ENCODE measurements around the gene ARID1A.
"Not testable (repeated sequence)": the region's sequence is repeated elsewhere in the genome, so short reads cannot be mapped to it uniquely, and the experiment has no call there.

The ARID1A gene

DNA sequence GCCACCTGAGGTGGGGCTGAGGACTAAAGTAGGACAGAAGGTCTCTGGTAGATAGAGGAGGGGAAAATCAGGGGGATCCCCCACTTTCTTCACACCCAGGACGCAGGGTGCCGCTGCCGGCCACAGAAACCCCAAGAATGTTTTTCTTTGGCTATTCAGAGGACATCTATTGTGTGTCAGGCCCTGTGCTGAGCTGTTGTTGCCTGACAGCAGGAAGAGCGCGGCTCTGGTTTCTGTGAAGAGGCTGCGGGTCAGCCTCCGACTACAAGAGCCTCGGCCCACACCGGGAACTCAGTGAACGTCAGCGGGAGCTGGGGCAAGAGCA, 91.5 kb downstream of the ARID1A start:
- DNase-seq (ENCODE audit: low read depth in 1 of 2, low spot score in 1 of 2) = peak in 1 of 2 donors; percentile 44

DNA sequence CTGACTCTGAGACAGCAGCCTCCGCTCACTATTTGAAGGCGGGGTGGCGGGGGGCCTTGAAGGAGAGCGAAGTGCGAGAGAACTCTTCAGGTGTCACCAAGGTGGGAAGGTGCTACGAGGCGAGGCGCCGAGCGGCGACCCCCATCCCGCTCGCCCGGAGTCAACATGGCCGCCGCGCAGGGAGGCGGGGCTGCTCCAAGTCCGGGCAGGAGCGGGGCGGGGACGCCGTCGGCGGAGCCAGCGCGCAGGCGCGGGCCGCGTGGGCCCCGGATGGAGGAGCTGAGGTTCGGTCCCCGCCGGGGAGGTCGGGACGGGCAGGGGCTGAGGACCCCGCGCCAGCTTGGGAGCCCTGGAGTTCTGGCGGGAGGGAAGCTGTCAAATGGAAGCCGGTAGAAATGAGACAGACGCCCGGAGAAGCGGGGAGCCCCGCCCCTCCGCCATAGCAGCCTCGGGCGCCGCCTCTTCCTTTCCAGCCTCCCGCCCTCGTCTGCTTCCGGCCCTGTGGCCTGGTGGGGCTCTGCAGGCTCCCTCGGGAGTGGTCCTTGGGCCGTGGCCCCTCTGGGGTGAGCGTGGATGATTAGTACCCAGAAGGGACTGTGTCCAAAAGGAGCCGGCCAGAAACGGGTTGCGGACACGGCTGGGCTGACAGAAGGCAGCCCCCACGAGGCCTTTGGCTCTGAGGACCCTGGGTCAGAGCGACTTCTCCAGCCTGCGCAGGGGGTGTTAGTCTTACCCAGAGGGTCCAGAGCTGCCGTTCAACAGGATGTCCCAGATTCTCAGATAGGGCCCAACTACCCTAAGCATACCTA, 92.1 kb downstream of the ARID1A start, which contains the start of gene PIGV:
Gene PIGV, plus strand, starts transcription at position 245 of the 809 bp plus-strand sequence. CDS start 2,866 bp downstream, outside the sequence.
- peak; percentile 81 to 83 for DNase-seq (ENCODE audit: low read depth in 1 of 2, low spot score in 1 of 2)

DNA sequence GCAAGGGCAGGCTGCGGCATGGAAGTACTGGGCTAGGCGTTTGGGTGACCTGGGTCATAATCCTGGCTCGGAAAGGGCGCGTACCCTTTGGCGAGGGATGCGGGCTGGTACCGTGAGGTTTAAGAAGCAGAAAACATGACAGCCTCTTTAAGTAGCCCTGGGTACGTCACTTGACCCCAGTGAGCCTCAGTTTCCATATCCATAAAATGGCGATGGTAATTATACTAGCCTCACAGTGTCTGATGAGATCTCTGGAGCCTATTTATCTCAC, 92.6 kb downstream of the ARID1A start:
- no peak for DNase-seq (ENCODE audit: low read depth in 1 of 2, low spot score in 1 of 2)

DNA sequence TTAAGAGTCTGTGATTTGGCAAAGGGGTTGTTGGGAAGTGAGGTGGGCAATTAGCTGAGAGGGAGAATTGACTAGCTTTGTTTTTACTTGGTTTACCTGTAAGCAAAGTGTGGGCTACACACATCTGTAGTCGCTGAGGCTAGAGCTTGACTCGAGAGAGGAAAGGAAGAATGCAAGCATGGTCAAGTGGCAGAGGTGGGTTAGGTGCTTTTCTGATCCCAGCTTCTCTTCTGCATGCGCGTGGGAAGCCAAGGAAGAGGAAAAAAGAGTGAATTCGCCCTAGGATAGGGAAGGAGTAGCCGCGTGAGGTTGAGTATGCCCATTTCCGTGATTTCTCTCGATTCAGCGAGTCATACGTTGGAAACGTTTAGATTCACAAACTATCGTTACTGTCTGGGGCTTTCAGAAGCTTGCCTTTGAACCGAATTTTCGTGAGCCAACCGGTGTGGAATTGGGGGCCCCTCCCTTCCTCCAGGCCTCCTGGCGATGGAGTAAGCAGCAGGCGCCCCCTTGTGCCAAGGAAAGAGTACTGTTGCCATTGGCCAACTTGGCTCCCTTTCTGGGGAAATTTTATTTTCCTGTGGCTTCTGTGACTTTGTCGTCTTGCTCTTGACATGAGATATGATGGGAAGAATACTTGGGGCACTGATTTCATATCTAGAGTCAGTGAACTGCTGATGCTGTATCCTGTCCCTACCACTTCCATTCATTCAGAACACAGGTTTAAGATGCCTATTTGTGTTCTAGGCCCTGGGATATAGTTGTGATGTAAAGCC, 93.2 kb downstream of the ARID1A start:
- peak; percentile 67 to 91 for DNase-seq (ENCODE audit: low read depth in 1 of 2, low spot score in 1 of 2)

DNA sequence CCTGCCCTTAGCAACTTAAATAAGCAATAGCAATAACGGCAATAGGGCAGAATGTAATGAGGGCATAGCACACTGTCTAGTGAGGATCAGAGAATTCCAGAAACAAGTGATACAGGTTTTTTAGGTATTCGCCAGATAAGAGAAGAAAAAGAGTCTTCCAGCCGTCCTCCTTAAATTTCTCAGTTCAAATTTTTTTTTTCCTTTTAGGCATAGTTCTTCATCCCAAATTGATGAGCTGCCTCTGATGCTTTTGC, 93.7 kb downstream of the ARID1A start:
- DNase-seq (ENCODE audit: low read depth in 1 of 2, low spot score in 1 of 2) = no peak

DNA sequence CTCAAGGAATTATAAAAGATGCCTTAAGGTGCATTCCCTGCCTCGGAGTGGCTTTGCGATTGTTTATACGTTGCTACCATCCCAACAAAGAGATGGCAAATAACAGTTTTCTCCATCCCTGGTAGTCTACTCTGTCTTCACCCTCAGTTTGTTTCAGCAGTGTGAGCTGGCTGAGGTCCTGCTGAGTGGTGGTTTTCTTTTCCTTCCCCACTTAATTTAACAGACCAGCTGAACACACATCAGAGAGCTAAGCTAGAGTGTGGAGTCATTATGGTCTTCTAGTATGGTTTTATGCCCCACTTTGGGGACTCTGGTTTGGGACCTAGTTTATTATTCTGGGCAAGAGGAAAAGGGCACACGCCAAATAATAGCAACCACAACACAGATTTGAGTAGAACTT, 94.1 kb downstream of the ARID1A start:
- DNase-seq (ENCODE audit: low read depth in 1 of 2, low spot score in 1 of 2) = no peak

DNA sequence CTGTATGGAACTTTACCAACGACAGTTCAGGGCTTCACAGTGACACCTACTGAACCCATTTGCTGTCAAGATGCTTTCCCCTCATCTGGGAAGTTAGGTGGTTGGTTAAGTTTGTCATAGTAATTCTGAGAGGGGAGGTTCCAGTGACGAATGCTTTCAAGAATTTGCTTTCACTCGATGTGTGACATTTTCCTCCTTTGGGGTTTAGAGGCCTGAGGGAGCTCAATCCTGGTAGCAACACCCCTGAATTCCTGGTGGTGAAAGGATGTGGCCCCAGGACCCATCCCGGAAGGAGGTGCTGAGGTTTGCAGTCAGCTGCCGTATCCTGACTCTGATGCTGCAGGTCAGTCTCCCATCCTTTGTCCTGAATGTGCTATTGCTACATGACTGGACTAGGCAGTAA, 94.7 kb downstream of the ARID1A start:
- DNase-seq (ENCODE audit: low read depth in 1 of 2, low spot score in 1 of 2) = peak; percentile 12 to 27

DNA sequence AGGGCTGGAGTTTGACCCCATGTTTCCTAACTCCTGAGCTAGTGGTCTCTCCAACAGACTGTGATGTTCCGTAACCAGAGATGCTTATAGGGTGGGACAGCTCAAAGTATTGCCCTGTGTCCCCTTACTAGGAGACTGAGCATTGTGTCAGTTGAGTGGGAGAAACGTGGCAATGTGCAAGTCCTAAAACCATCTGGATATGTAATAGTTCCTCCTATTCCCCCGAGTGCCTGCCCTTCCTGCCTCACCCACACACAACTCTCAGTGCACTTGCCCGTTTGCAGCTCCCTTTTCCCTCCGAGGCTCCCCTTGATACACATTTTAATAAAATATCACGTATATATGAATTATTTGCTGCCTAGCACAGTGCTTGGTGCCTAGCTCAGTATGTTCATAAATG, 95.3 kb downstream of the ARID1A start:
- no peak for DNase-seq (ENCODE audit: low read depth in 1 of 2, low spot score in 1 of 2)

DNA sequence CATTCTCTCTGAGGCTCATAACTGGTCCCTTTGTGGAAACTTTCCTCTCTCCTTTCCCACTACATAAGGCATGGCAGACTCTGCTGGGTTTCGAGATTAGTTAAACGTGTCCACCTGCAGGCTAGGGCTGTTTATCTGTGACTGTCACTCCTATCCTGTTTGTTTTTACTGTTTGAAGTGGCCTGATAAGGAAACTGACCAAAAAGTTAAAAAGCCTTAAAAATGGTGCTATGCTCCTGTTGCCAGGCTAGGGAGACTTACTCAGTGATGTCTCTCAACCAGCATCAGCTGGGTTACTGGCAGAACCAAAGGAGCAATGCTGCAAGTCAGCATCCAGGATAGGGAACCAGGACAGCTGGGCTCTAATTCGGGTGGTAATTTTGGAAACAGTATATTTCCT, 95.8 kb downstream of the ARID1A start:
- DNase-seq (ENCODE audit: low read depth in 1 of 2, low spot score in 1 of 2) = no peak

DNA sequence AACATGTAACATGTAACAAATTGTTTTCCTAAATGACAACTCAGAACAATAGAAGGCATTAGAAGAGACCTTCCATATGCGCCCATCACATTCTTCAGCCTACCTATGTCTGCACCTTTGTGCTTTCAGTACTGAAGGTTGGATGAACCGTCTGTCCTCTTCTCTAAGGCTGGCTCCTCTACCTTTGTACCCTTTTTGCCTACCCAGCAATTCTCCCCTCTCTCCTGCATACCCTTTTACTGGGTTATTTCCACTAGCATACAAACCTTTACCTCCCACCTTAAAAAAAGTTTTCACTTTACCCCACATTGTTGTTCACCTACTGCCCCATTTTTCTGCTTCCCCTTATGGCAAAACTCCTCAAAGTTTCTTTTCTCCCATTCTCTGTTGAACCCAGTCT, 97.1 kb downstream of the ARID1A start:
- DNase-seq (ENCODE audit: low read depth in 1 of 2, low spot score in 1 of 2) = no peak

DNA sequence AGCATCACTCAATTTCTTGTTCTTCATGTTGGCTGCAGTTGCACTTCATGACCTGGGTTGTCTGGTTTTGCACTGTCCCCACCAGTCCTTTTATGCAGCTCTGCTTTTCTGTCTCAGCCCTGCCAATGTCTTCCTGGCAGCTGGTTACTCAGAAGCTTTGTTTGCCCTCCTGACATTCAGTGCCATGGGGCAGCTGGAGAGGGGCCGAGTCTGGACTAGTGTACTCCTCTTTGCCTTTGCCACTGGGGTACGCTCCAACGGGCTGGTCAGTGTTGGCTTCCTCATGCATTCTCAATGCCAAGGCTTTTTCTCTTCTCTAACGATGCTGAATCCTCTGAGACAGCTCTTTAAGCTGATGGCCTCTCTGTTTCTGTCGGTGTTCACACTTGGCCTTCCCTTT, 98.6 kb downstream of the ARID1A start:
- DNase-seq (ENCODE audit: low read depth in 1 of 2, low spot score in 1 of 2) = no peak

DNA sequence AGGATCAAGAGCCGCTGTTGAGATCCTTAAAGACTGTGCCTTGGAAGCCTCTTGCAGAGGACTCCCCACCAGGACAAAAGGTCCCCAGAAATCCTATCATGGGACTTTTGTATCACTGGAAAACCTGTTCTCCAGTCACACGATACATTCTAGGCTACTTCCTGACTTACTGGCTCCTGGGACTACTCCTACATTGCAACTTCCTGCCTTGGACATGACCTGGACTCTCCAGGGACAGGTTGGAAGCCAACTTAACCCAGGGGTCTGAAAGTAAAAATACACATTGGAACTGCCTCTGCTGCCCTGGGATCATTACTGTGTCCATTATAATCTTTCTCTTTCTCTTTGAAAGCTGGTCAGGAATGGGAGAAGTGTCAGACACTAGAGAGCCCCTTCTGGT, 101.8 kb downstream of the ARID1A start:
- DNase-seq (ENCODE audit: low read depth in 1 of 2, low spot score in 1 of 2) = no peak

DNA sequence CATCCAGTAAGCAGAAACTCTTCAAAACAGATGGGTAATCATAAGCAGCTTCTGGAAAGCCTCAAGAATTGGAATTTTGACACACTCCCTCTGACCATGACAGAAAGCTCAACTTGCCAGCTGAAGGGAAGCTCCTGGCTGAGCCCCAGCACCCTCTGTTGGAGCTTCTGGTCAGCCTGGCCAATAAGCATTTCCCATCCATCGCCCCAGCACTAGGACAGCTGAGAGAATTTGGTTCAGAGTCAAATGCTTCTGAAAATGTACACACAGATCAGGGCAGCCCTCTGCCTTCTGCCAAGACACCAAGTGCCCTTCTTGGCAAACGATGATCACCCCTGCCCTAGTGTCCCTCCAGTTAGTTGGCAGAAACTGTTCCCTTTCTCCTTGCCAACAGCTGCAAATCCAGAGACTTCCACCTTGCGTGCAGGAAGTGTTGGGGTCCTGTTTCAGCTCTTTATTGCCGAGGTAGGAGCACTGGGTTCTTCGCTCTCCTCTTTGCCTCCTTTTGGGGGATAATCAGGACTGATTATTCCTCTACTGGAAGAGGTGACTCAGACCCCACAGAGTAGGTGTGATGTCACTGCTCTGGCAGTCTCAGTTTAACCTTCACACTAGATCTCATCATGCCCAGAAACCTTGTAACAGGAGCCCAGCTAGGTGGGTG, 103.8 kb downstream of the ARID1A start:
- peak in 1 of 2 donors; percentile 22 for DNase-seq (ENCODE audit: low read depth in 1 of 2, low spot score in 1 of 2)

DNA sequence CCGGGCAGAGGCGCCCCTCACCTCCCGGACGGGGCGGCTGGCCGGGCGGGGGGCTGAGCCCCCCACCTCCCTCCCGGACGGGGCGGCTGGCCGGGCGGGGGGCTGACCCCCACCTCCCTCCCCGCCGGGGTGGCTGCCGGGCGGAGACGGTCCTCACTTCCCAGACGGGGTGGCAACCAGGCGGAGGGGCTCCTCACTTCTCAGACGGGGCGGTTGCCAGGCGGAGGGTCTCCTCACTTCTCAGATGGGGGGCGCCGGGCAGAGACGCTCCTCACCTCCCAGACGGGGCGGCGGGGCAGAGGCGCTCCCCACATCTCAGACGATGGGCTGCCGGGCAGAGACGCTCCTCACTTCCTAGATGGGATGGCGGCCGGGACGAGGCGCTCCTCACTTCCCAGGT, 108.1 kb downstream of the ARID1A start:
- not testable (repeated sequence) for DNase-seq (ENCODE audit: low read depth in 1 of 2, low spot score in 1 of 2)

DNA sequence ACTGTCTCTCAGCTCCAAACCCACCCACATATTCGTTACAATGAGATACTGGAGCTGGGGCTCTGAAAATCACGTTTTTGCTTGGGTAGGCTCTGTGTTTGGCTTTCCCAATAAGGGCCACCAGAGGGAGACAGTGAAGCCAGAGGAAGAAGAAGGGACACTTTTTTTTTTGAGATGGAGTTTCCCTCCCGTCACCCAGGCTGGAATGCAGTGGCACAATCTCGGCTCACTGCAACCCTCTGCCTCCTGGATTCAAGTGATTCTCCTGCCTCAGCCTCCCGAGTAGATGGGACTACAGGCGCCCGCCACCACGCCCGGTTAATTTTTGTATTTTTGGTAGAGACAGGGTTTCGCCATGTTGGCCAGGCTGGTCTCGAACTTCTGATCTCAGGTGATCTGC, 114.3 kb downstream of the ARID1A start:
- DNase-seq (ENCODE audit: low read depth in 1 of 2, low spot score in 1 of 2) = peak in 1 of 2 donors; percentile 69

DNA sequence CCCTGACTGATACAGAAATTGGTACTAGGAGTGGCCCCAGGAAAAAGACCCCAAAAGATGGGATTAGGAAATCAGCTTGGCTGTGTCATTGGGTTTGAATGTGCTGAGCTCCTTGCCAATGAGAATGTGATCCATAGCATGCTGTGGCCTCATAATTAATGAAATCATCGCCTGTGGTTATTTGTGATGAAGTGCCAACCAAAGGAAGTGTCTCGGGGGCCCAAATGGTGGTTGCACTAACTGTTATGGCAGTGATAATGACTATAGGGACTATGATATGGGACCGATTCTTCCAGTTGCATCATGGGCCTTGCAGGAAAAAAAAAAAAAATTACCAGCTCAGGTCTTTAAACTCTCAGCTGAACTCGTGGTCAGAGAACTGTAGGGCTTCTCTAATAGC, 115.2 kb downstream of the ARID1A start:
- no peak for DNase-seq (ENCODE audit: low read depth in 1 of 2, low spot score in 1 of 2)

DNA sequence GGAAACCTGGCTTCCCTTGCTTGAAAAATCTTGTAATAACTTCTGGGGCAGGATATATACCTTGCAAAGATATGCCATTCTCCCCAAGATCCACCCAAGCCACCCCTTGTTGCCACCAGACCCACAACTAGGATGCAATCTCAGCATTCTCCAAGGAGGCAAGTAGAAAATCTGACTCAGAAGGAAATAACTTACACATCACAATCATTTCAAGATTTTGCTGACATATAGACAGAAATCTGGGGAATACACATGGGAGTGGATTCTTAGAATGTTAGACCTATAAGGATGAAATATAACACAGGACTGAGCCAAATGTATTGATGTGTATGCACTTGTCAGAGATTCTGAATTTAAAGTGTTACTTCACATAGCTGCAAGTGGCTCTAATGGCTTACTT, 115.9 kb downstream of the ARID1A start:
- no peak for DNase-seq (ENCODE audit: low read depth in 1 of 2, low spot score in 1 of 2)

DNA sequence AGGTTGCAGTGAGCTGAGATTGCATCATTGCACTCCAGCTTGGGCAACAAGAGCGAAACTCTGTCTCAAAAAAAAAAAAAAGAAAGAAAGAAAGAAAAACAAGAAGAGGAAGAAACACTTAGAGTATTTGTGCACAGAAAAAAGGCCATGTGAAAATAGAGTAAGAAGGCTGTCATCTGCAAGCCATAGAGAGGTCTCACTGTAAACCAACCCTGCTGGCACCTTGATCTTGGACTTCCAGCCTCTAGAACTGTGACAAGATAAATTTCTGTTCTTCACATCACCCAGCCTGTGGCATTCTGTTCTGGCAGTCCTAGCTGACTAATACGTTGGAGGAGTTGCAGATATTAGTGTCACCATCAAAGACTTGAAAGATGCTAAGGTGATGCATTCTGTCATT, 118.6 kb downstream of the ARID1A start:
- no peak for DNase-seq (ENCODE audit: low read depth in 1 of 2, low spot score in 1 of 2)

DNA sequence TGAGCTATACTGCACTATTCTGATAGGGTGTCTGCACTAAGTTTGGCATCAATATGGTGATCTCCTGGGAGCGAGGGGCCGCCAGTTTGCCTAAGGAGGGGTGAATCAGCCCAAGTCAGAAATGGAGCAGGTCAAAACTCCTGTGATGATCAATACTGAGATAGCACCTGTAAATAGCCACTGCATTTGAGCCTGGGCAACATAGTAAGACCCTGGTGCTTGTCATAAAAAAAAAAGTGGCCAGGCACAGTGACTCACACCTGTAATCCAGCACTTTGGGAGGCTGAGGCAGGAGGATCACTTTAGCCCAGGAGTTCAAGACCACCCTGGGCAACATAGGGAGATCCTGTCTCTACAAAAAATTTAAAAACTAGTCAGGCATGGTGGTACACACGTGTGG, 119.1 kb downstream of the ARID1A start:
- DNase-seq (ENCODE audit: low read depth in 1 of 2, low spot score in 1 of 2) = no peak

DNA sequence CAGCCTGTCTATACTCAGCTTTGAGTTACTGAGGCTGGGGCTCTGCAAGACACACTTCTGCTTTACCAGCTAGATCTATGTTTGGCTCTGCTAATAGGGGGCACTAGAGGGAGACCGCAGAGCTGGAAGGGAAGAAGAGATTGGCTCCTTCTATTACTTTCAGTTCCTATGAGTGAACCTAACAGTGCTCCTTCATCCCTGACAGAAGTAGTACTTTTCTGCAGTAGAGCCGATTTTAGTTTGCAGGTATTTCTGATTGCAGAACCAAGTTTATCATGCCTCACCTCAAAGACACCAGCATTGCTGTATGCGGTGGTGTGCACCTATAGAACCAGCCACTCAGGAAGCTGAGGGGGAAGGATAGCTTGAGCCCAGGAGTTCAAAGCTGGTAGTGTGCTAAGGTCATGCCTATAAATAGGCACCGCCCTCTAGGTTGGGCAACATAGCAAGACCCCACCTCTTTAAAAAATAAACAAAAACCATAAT, 125.0 kb downstream of the ARID1A start:
- DNase-seq (ENCODE audit: low read depth in 1 of 2, low spot score in 1 of 2) = no peak

DNA sequence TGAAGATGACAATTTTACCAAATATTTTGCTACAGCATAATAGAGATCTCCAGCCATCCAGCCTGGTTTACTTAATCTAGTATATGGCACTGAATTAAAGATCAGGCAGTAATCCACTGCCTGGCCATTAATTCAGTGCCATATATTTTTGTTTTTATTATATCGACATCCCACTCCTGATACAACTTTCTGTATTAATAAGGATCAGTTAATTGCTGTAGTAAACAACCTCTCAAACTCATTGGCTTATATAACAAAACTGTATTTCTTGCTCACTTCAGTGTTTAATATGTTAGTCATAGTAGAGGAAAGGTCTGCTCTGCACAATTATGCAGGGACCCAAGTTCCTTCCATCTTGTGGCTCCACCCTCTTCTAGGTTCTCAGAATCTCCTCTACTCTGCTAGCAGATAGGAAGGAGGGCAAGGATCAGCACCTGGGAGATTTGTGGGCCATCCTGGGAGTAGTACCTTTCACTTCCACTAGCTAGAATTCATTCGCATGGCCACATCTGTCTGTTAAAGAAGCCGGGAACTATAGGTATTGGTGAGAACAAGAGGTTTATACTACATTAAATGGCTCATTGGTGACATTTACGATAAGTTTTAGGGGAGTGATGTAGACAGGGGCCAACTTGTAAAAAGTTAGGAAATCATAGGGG, 127.1 kb downstream of the ARID1A start:
- DNase-seq (ENCODE audit: low read depth in 1 of 2, low spot score in 1 of 2) = no peak

DNA sequence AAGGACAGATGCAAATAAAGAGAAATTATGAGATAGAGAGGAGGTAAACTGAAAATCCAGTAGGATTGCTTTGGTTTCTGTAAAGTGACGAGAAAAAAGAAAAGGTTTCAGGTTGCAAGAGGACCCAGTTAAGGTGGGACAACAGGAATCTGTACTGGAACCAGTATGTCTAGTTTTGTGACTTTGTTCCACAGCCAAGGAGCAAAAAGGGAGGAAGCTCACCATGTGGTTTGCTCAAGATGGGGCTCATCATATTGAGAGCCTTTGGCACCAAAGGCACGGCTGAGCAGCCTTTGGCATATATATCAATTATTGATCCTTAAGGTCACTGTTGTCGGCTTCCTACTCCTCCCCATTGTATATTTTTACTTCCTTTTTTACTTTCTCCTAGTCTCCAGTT, 128.9 kb downstream of the ARID1A start:
- DNase-seq (ENCODE audit: low read depth in 1 of 2, low spot score in 1 of 2) = no peak

All from activated CD4-positive, alpha-beta T cell treated with anti-CD3 and anti-CD28 coated beads, Interleukin-2, amount 50 U/mL, for 24 hours (primary cell).